LNCAP (cell line): Measurements from ENCODE around the gene CTNNA2.

Experiments used
- CTCF ChIP-seq: fragments of 450-650 bp; IDR thresholded peaks from 2 replicates; pipeline ENCODE4 v1.5.1; 2017; ENCODE audit warnings: mild to moderate bottlenecking

Gene CTNNA2

GRCh38 chr2:80328159-80328571 lies 815.3 kb downstream of the CTNNA2 start:
- no peak for TF ChIP-seq CTCF

- no peak for TF ChIP-seq CTCF
Observed at GRCh38 chr2:80329491-80329890, 816.6 kb downstream of the CTNNA2 start.

GRCh38 chr2:80330527-80331450 lies 817.9 kb downstream of the CTNNA2 start:
- TF ChIP-seq CTCF, result no peak

GRCh38 chr2:80333886-80334285 lies 821.0 kb downstream of the CTNNA2 start:
- no peak for TF ChIP-seq CTCF

- no peak for TF ChIP-seq CTCF
Observed at GRCh38 chr2:80335411-80335810, 822.6 kb downstream of the CTNNA2 start.

GRCh38 chr2:80338794-80339193 lies 825.9 kb downstream of the CTNNA2 start:
- TF ChIP-seq CTCF, result no peak

GRCh38 chr2:80340022-80340421 lies 827.2 kb downstream of the CTNNA2 start:
- TF ChIP-seq CTCF, result no peak
